GM04503 (cell line): ENCODE data around the gene ADGRL3.
"Not testable (repeated sequence)": the region's sequence is repeated elsewhere in the genome, so short reads cannot be mapped to it uniquely, and the experiment has no call there.

ENCODE experiments used
- DNase-seq: peaks from one replicate; pipeline ENCODE4 v3.0.0-alpha.2; 2012; ENCODE audit warnings: low read depth

Gene ADGRL3

DNA sequence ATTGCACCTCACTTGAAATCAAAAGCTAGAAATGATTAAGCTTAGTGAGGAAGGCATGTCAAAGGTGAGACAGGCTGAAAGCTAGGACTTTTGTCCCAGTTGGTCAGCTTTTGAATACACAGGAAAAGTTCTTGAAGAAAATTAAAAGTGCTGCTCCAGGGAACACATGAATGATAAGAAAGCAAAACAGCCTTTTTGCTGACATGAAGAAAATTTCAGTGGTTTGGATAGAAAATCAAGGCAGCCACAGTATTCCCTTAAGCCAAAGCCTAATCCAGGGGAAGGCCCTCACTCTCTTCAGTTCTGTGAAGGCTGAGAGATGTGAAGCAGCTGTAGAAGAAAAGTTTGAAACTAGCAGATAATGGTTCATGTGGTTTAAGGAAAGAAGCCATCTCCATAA lies 150.8 kb downstream of the ADGRL3 start:
- DNase-seq: no peak

DNA sequence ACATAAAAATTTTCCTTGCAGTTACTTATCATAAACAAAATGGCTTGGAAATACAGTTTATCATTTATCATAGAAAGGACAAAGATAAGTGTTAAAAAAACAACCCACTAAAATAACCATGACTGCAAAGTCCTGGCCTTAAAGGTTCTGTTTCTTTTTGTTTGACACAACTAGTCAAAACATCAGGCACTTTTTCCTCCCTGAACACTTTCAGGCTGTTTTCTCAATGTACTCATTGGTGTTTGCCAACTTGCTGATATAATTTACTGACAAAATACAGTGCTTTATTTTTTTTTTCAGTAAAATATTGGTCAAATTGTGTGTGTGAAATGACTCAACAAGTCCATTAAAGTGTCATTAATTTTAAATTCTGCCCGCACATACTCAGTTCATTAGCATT lies 156.6 kb downstream of the ADGRL3 start:
- DNase-seq: no peak

GRCh38 chr4:61359301-61359700 lies 159.2 kb downstream of the ADGRL3 start:
- DNase-seq: no peak

DNA sequence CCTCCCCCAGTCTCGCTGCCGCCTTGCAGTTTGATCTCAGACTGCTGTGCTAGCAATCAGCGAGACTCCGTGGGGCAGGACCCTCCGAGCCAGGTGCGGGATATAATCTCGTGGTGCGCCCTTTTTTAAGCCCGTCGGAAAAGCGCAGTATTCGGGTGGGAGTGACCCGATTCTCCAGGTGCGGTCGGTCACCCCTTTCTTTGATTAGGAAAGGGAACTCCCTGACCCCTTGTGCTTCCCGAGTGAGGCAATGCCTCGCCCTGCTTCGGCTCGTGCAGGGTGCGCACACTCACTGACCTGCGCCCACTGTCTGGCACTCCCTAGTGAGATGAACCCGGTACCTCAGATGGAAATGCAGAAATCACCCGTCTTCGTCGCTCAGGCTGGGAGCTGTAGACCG lies 172.7 kb downstream of the ADGRL3 start:
- DNase-seq: not testable (repeated sequence)

DNA sequence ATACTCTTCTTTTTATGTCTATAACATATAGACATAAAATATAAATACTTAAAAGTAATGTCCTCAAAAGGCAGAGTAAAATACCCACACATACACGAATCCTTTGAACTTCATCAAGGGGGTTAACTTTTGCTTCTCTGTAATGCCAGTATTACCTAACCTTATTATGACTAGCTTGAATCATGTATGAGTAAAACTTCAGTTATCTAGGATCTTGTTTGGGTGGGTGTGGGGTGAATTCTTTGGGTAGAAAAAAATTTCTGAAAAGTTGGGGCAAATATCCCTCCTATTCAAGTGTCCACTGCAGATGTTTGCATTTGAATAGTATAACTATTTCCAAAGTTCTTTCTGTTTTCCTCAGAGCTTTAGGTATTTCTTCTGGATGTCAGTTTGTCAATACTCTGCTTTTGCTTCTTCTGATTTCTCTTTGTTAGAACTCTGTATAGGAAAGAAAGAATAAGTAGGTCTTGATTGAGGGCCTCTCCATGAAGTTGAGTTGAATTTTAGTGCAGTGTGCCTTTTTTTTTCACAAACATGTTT lies 173.8 kb downstream of the ADGRL3 start:
- DNase-seq: no peak

GRCh38 chr4:61374447-61374891 lies 174.3 kb downstream of the ADGRL3 start:
- no peak for DNase-seq

DNA sequence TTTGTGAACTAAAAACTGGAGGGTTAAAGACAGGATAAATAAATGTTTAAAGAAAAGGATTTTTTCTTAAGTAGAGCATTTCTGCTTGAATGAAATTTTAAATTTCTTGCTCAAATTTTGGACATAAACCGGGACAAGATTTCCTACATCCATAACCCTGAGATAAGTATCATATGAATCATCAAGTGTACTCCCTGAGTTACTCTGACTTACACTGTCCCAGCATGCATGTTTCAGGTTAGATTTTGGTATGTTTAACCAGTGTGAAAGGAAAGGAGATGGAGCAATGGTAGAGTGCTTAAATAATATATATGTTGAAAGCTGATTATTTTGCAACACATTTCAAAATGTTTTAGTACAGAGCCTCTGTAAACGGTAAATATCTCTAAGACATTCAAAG lies 175.2 kb downstream of the ADGRL3 start:
- no peak for DNase-seq

- no peak for DNase-seq
Observed at GRCh38 chr4:61376301-61376700, 176.2 kb downstream of the ADGRL3 start.

DNA sequence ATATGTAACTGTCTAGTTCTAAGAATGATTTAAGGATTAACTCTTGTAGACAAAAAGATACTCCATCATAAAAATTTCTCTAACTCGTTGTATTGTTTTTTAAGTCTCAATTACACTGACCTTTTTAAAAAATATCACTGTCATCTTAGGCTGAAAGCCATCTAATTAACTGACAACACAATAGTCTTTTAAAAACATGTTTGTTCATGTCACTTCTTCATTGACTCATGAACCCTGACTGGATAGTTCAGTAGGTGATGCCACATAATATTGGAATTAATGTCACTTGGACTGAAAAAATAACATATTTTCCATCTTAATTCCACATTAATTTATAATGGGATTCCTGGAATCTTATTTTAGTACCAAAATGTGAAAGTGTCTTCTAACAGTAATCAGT lies 179.3 kb downstream of the ADGRL3 start:
- no peak for DNase-seq

DNA sequence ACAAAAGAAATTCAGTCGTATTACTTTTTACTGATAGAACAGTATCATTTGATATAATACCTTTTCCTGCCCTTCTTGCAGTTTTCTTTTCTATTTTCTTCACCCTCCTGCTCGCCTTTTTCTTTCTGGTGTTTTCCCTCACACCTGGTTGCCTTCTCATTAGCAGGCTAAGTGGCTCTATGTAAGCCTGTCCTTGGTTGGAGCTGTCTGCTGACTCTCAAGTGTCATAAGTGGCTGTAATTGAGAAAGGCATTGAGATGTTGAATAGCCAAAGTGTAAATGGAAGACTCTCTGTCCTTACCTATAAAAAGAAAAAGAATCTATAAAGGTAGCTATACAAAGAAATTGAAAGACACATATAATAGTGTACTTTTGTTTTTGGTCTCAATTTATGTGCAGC lies 180.7 kb downstream of the ADGRL3 start:
- DNase-seq: no peak

DNA sequence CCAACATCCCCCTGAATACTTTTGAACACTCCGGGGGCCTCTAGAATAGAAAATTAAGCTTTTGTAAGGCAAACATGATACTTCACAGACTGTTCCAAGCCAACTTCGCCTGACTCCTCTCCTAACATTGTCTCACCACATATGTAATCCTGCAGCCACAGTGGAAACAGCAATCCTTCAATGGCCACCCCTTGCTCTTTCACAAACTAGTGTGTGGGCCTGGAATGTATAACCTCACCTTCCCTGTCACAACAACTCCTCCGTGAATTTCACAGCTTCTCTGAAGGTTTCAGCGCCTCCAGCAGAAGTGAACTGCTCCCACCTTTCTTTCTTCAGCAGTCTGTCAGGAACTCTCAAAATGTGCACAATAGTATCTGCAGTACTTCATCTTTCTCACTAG lies 185.1 kb downstream of the ADGRL3 start:
- no peak for DNase-seq

DNA sequence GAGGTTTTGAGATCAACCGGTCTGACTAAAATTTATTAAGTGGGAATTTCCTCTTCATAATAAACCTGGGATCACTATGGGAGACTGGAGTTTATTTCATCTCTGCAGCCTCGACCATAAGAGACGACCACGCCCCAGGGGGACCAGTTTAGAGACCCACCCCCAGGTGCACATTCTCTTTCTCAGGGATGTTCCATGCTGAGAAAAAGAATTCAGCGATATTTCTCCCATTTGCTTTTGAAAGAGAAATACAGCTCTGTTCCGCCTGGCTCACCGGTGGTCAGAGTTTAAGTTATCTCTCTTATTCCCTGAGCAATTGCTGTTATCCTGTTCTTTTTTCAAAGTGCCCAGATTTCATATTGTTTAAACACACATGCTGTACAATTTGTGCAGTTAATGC lies 187.2 kb downstream of the ADGRL3 start:
- DNase-seq: not testable (repeated sequence)

DNA sequence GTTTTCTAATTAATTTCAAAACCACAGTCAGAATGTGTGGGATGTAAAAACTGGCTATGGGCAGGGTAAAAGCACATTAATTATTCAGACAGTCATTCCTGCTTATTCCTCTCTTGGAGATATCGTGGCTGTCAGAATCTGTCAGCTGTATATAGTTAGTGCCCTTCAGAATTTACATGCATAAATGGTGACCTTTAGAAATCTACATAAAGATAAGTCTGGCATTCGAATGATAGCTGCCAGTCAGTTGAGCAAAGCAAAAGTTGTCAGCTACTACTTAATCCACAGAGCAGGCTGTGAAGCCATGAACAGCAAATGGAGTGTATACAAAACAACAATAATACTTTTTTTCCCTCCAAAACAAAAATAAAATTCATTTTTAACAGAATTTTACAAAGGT lies 189.5 kb downstream of the ADGRL3 start:
- DNase-seq: no peak

DNA sequence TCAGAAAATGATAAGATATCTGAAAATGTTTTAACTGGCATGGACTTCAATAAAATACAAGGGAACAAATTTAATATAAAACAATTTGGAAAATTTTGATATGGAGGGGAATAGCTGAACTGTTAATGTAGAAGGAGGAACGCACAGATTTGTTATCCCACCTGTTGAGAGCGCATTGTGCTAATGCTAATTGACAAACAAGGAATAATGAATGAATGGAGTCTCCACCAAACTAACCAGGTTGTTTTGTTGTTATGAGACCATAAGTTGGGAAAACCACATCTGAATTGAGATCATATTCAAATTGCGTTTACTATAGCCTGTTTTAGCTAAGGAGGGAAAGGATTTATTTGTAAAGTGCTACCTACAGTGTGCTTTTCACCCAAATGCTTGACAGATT lies 195.6 kb downstream of the ADGRL3 start:
- no peak for DNase-seq

- DNase-seq: no peak
Observed at GRCh38 chr4:61397174-61397573, 197.0 kb downstream of the ADGRL3 start.

DNA sequence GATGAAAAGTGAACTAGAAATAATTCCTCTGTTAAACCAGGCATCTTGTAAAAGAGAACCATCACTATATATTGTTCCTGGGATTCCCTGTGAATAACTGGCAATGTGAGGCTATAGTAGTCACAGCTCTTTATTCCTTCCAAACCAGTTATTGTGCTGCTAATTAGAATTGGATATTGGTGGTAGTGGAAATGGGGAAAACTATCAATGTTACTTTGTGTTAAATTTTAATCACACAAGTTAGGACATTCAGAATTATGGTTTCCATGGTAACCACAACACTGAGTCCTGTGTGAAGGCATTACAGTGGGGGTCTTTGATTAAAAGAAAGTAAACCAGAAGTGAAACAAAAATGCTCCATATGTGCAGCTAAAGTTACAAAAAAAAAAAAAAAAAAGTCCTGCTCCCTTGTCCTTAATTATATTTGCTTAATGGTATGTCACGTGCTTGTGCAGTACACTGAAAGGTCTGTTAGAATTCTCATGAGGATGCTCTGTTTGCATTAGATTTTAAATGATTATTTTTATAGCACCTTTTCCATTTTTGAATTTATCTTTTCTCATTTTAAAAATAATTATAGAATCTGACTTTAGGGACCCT lies 200.4 kb downstream of the ADGRL3 start:
- DNase-seq: no peak

- no peak for DNase-seq
Observed at GRCh38 chr4:61401771-61402170, 201.6 kb downstream of the ADGRL3 start.

DNA sequence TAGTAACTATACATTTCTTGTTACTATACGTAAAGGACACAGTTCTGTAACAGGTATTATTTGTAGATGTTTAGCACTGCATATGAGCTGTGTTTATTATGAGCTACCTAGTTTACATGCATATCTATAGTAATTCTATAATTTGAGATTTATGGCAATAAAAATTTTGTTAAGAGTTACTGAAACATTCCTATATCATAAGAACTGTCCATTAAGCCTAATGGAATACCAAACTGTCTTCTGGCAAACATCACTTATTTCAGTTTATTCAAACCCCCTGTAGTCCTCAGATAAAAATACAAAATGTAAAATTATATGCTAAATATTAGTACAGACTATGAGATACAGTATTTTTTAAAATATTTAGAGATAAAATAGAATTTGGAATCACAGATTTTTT lies 205.2 kb downstream of the ADGRL3 start:
- DNase-seq: no peak

- no peak for DNase-seq
Observed at GRCh38 chr4:61406677-61407076, 206.6 kb downstream of the ADGRL3 start.

- no peak for DNase-seq
Observed at GRCh38 chr4:61407642-61408618, 207.8 kb downstream of the ADGRL3 start.

DNA sequence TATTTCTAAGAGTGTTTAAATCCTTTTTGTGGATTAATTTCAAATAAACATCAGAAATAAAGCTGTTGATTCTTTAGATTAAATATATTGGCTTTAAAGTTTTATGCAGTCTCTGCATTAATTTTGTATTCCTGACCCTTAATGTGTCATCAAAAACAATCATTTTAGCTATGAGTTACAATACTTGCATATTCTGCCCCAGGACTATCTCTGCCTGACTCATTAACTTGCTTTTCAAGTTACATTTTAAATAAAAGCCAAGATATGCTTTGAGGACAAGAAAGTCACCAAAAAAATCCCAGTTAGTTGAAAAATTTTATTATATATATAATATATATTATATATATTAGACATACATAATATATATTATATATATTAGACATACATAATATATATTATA lies 208.7 kb downstream of the ADGRL3 start:
- no peak for DNase-seq

DNA sequence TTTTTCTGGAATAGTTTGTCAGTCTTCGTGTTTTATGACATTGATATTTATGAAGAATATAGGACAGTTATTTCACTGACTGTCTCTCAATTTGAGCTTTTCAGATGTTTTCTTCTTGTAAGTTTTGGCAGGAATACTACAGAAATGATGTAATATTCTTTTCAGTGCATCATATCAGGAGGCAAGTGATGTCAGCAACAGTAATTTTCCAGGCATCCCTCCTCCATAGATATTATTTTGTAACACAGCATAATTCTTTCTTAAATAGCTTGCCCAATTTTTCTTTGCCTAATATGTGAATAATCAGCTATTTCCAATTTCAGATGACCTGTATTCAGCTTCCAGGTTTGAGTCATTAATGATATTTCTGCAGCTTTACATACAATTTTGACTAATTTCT lies 211.1 kb downstream of the ADGRL3 start:
- DNase-seq: no peak

DNA sequence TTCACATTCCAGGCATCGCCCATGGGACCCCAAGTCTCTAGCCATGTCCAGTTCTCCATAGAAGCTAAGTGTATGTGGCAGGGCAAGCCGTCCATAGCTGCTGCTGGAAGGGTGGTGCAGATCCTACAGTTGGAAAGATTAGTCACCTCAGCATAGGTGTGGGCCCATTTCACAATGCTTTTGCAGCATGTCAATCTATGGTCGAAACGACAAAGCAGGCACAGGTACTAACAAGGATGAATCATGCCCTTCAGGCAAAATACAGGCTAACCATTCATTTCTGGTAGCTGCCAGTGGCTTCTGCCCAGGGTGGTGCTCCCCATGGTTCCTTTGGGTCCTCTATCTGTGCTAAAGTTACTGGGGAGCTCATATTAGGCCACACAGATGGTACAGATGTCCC lies 225.2 kb downstream of the ADGRL3 start:
- no peak for DNase-seq
